Karpas-422 (cell line): ENCODE data around the gene PITPNM1. TPM values are rescaled to one million over a fixed set of nuclear protein-coding genes. Genes with fewer than 3 reads are reported as not detected.
"Not testable (repeated sequence)": the region's sequence is repeated elsewhere in the genome, so short reads cannot be mapped to it uniquely, and the experiment has no call there.

ENCODE experiments used
- DNase-seq: peaks from one replicate; pipeline ENCODE4 v3.0.0-alpha.2; 2015
- H2AFZ ChIP-seq: fragments of 200-600 bp; sonication (generic); 2 replicates; pipeline ENCODE4 v1.6.1; 2014; ENCODE audit warnings: antibody characterized with exemption, low read length, mixed read lengths
- H3K27ac ChIP-seq: fragments of 200-600 bp; sonication (generic); 2 replicates; pipeline ENCODE4 v1.5.1; 2014; ENCODE audit warnings: mild to moderate bottlenecking, low read length, moderate library complexity
- H3K27me3 ChIP-seq: fragments of 200-600 bp; sonication (generic); 2 replicates; pipeline ENCODE4 v1.6.1; 2014; ENCODE audit warnings: low read length, mixed read lengths
- H3K36me3 ChIP-seq: fragments of 200-600 bp; sonication (generic); 2 replicates; pipeline ENCODE4 v1.6.1; 2014; ENCODE audit warnings: low read length, mixed read lengths; ENCODE audit not compliant: insufficient read depth
- H3K4me1 ChIP-seq: fragments of 200-600 bp; sonication (generic); 2 replicates; pipeline ENCODE4 v1.6.1; 2014; ENCODE audit warnings: mild to moderate bottlenecking, low read length, mixed read lengths
- H3K4me2 ChIP-seq: fragments of 200-600 bp; sonication (generic); 2 replicates; pipeline ENCODE4 v1.6.1; 2014; ENCODE audit warnings: low read length, low read depth, mild to moderate bottlenecking; ENCODE audit not compliant: poor library complexity, severe bottlenecking
- H3K4me3 ChIP-seq: fragments of 200-600 bp; sonication (generic); 2 replicates; pipeline ENCODE4 v1.5.1; 2014; ENCODE audit warnings: mild to moderate bottlenecking, antibody characterized with exemption, low read length, mixed read lengths
- H3K79me2 ChIP-seq: fragments of 200-600 bp; sonication (generic); 2 replicates; pipeline ENCODE4 v1.6.1; 2014; ENCODE audit warnings: mild to moderate bottlenecking, low read length, mixed read lengths
- H3K9ac ChIP-seq: fragments of 200-600 bp; sonication (generic); 2 replicates; pipeline ENCODE4 v1.6.0; 2014; ENCODE audit warnings: low read length
- H3K9me2 ChIP-seq: fragments of 200-600 bp; sonication (generic), shearing (Covaris generic); replicated peaks from 2 replicates; pipeline ENCODE4 v1.6.0; 2014; ENCODE audit warnings: mild to moderate bottlenecking, low read length, moderate library complexity; ENCODE audit not compliant: insufficient read depth
- H3K9me3 ChIP-seq: fragments of 300-700, 200-600 bp; sonication (generic); 2 replicates; pipeline ENCODE4 v1.6.1; 2014; ENCODE audit warnings: low read length, mixed read lengths
- H4K20me1 ChIP-seq: fragments of 200-600 bp; sonication (generic); 2 replicates; pipeline ENCODE4 v1.6.1; 2014; ENCODE audit warnings: mild to moderate bottlenecking, antibody characterized with exemption, low read length, low read depth; ENCODE audit not compliant: insufficient read depth
- total RNA-seq: library from RNA; depleted of rRNA; stranded (reverse); fragments of >200 nt; shearing (Covaris generic); gene quantifications from 2 replicates; pipeline ENCODE4 v1.2.3, GENCODE V29; 2014; ENCODE audit warnings: low replicate concordance

Gene PITPNM1
- total RNA-seq, 1 experiment from 2014 or later: 79.6 TPM

DNA sequence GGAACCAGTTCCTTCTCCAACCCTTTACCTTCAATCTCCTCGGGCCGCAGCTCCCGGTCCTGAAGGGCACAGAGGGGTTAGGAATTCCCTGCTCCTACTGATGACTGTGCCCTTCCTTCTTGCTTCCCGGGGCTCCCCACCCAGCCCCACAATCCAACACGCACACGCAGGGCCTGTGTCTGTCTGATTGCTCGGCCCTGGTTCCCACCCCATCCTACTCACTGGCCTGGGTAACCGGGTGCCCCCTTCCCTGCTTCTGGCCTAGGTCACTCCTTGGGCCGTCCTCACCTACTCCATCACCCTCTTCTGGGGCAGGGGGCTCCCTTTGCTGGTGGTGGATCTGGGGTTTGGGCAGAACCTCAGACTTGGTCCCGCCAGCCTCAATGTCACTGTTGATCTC lies 16.8 kb upstream of the PITPNM1 start:
- no peaks in the 10 kb centered on the region for H3K36me3 ChIP-seq
- no peaks in the 10 kb centered on the region for H3K27me3 ChIP-seq
- H3K79me2 ChIP-seq: no peaks in the 10 kb centered on the region
- H3K4me2 ChIP-seq: no peak overlapping the region
- no peaks in the 10 kb centered on the region for H3K4me1 ChIP-seq
- H3K27ac ChIP-seq: no peak overlapping the region
- H2AFZ ChIP-seq: no peak overlapping the region
- no peak overlapping the region for H3K9ac ChIP-seq
- DNase-seq: no peak
- no peak overlapping the region for H3K4me3 ChIP-seq
- no peaks in the 10 kb centered on the region for H4K20me1 ChIP-seq
- H3K9me2 ChIP-seq: no peaks in the 10 kb centered on the region
- no peaks in the 10 kb centered on the region for H3K9me3 ChIP-seq

- no peaks in the 10 kb centered on the region for H3K27me3 ChIP-seq
- H3K36me3 ChIP-seq: no peaks in the 10 kb centered on the region
- H3K9me3 ChIP-seq: no peaks in the 10 kb centered on the region
- H3K4me3 ChIP-seq: no peak overlapping the region
- no peak overlapping the region for H3K27ac ChIP-seq
- H3K79me2 ChIP-seq: no peaks in the 10 kb centered on the region
- no peak overlapping the region for H3K4me2 ChIP-seq
- no peak for DNase-seq
- no peaks in the 10 kb centered on the region for H3K9me2 ChIP-seq
- H4K20me1 ChIP-seq: no peaks in the 10 kb centered on the region
- H3K9ac ChIP-seq: no peak overlapping the region
- H2AFZ ChIP-seq: no peak overlapping the region
- no peaks in the 10 kb centered on the region for H3K4me1 ChIP-seq
Observed at GRCh38 chr11:67520856-67521824, 16.0 kb upstream of the PITPNM1 start.

DNA sequence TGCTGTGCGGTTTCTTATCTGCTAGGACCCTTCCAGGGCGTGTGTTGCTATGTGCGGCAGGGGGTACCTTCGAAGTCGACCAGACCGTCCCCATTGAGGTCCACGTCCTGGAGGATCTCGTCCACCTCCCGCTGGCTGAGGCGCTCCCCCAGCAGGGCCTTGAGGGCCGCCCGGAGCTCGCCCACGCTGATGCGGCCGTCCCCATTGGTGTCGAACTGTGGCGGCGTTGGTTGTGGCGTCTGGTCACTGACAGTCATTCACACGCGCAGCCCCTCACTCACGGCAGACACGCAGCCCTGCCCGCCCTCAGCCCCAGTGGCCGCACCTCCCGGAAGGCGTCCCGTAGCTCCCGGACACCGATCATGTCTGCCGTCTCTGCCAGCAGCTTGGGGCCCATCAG lies 14.6 kb upstream of the PITPNM1 start:
- Histone ChIP-seq H3K4me3 (no peak overlapping the region), H4K20me1 (no peaks in the 10 kb centered on the region)

DNA sequence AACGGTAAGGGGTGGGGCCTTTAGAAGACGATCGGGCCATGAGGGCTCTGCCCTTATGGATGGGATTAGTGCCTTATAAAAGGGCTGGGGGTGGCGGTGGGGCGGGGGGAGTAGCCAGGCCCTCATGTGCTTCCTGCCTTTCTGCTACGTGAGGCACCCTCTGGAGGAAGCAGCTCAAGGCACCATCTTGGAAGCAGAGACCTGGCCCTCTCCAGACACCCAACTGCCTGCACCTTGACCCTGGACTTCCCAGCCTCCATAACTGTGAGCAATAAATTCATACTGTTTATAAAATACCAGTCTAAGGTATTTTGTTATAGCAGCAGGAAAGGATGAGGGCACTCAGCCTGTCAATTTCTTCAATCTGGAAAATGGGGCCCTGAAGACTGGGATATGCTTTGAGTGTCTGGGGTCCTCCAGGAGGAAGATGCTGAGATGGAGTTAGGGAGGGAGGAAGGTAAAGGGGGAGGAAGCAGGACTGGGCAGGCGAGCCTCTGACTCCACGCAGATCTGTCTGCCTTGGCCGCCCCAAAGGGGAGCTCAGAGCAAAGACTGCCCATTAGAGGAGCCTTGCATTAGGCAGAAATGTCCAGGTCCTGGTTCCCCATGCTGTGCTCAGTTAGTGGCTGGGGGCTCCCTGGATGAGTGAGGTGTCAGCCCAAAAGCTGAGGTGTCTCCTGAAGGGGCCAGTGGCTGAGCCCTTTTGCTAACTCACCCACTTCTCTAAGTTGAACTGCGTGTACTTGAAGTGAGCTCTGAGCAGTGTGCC lies 12.8 kb upstream of the PITPNM1 start:
- no peak overlapping the region for H3K4me3 ChIP-seq
- no peaks in the 10 kb centered on the region for H3K36me3 ChIP-seq
- no peaks in the 10 kb centered on the region for H4K20me1 ChIP-seq
- H2AFZ ChIP-seq: no peak overlapping the region
- H3K9ac ChIP-seq: no peak overlapping the region
- H3K9me2 ChIP-seq: no peaks in the 10 kb centered on the region
- no peaks in the 10 kb centered on the region for H3K79me2 ChIP-seq
- no peak for DNase-seq
- H3K27me3 ChIP-seq: no peaks in the 10 kb centered on the region
- no peaks in the 10 kb centered on the region for H3K4me1 ChIP-seq
- no peaks in the 10 kb centered on the region for H3K9me3 ChIP-seq
- H3K27ac ChIP-seq: no peak overlapping the region
- no peak overlapping the region for H3K4me2 ChIP-seq

More for the DNA sequence above, 14.6 kb upstream of the PITPNM1 start:
- Histone ChIP-seq H3K9me2 (no peaks in the 10 kb centered on the region), H3K4me1 (no peaks in the 10 kb centered on the region), H3K9me3 (no peaks in the 10 kb centered on the region), H3K4me2 (no peak overlapping the region), H3K27me3 (no peaks in the 10 kb centered on the region), H3K9ac (no peak overlapping the region), H3K36me3 (no peaks in the 10 kb centered on the region), H2AFZ (no peak overlapping the region), H3K27ac (no peak overlapping the region), H3K79me2 (no peaks in the 10 kb centered on the region)
- no peak for DNase-seq

GRCh38 chr11:67516806-67517205 lies 11.6 kb upstream of the PITPNM1 start:
- Histone ChIP-seq H3K4me3 (no peak overlapping the region), H3K27ac (no peak overlapping the region), H3K9me3 (no peaks in the 10 kb centered on the region), H3K79me2 (no peaks in the 10 kb centered on the region), H3K27me3 (no peaks in the 10 kb centered on the region), H2AFZ (no peak overlapping the region), H3K9ac (no peak overlapping the region), H3K36me3 (no peaks in the 10 kb centered on the region), H3K4me1 (no peaks in the 10 kb centered on the region), H3K4me2 (no peak overlapping the region), H3K9me2 (no peaks in the 10 kb centered on the region), H4K20me1 (no peaks in the 10 kb centered on the region)
- DNase-seq: no peak

DNA sequence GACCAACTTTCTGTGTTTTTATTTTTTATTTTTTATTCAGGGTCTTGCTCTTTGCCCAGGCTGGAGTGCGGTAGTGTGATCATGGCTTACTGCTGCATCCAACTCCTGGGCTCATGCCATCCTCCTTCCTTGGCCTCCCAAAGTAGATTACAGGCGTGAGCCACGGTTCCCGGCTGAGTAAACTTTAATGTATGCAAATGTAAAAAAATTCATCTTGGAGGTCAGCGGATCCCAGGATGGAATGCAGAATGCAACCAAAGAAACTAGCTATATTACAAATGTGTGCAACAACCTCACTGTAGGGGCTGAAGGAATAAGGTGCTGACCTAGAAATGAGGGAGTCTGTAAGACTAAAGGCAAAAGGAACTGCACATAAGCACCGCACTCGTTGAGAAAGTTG lies 9.0 kb upstream of the PITPNM1 start:
- H3K4me3 ChIP-seq: no peak overlapping the region
- H3K9me2 ChIP-seq: no peaks in the 10 kb centered on the region
- no peak for DNase-seq
- no peaks in the 10 kb centered on the region for H3K36me3 ChIP-seq
- H3K4me2 ChIP-seq: no peak overlapping the region
- H3K27ac ChIP-seq: no peak overlapping the region
- H3K79me2 ChIP-seq: no peaks in the 10 kb centered on the region
- H4K20me1 ChIP-seq: no peaks in the 10 kb centered on the region
- no peaks in the 10 kb centered on the region for H3K27me3 ChIP-seq
- H3K9me3 ChIP-seq: no peaks in the 10 kb centered on the region
- H2AFZ ChIP-seq: no peak overlapping the region
- peaks cover 12% of the 10 kb centered on the region for H3K4me1 ChIP-seq
- H3K9ac ChIP-seq: no peak overlapping the region

DNA sequence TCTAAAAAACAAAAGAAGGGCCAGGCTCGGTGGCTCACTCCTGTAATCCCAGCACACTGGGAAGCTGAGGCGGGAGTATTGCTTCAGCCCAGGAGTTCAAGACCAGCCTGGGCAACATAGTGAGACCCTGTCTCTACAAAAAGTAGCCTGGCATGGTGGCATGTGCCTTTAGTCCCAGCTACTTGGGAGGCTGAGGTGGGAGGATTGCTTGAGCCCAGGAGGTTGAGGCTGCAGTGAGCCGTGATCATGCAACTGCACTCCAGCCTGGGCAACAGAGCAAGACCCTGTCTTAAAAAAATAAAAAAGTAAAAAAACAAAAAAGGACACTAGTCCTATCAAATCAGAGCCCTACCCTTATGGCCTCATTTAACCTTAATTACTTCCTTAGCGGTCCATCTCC lies 6.4 kb upstream of the PITPNM1 start:
- H2AFZ ChIP-seq, H3K9me2 ChIP-seq, H3K36me3 ChIP-seq, H3K4me3 ChIP-seq, H4K20me1 ChIP-seq, H3K9me3 ChIP-seq, DNase-seq, H3K27ac ChIP-seq, H3K9ac ChIP-seq, H3K79me2 ChIP-seq, H3K27me3 ChIP-seq, H3K4me2 ChIP-seq: not testable (repeated sequence)
- peaks cover 26% of the 10 kb centered on the region for H3K4me1 ChIP-seq

DNA sequence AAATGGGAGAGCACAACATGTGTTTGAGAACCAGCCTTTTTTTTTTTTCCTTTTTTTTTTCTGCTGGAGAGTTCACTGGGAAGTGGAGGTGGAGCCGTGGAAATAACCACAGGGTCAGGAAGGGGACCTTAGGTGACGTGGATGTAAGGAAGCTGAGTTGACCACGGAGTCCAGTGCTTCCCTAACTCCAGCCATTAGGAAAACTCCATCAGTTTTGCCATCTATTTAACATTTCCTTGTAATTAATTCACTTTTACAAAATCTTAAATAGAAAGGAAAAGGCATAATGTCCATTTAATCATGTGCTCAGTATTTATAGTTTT lies 4.8 kb upstream of the PITPNM1 start:
- no peaks in the 10 kb centered on the region for H3K9me3 ChIP-seq
- no peak for DNase-seq

More for the DNA sequence above, 4.8 kb upstream of the PITPNM1 start:
- Histone ChIP-seq H3K4me3 (no peak overlapping the region), H3K36me3 (no peaks in the 10 kb centered on the region), H4K20me1 (peaks cover 6% of the 10 kb centered on the region), H3K9ac (no peak overlapping the region), H3K9me2 (no peaks in the 10 kb centered on the region), H2AFZ (no peak overlapping the region), H3K4me1 (peaks cover 39% of the 10 kb centered on the region), H3K4me2 (no peak overlapping the region), H3K27ac (no peak overlapping the region), H3K27me3 (no peaks in the 10 kb centered on the region), H3K79me2 (peaks cover 12% of the 10 kb centered on the region)
